ENCODE measurements around the gene C2orf76. TPM values are rescaled to one million over a fixed set of nuclear protein-coding genes. Genes with fewer than 3 reads are reported as not detected.

C2orf76 gene
- polyA plus RNA-seq, 1 of the 3 experiments (the other 2 are of a cell fraction), result 6.0 TPM

DNA sequence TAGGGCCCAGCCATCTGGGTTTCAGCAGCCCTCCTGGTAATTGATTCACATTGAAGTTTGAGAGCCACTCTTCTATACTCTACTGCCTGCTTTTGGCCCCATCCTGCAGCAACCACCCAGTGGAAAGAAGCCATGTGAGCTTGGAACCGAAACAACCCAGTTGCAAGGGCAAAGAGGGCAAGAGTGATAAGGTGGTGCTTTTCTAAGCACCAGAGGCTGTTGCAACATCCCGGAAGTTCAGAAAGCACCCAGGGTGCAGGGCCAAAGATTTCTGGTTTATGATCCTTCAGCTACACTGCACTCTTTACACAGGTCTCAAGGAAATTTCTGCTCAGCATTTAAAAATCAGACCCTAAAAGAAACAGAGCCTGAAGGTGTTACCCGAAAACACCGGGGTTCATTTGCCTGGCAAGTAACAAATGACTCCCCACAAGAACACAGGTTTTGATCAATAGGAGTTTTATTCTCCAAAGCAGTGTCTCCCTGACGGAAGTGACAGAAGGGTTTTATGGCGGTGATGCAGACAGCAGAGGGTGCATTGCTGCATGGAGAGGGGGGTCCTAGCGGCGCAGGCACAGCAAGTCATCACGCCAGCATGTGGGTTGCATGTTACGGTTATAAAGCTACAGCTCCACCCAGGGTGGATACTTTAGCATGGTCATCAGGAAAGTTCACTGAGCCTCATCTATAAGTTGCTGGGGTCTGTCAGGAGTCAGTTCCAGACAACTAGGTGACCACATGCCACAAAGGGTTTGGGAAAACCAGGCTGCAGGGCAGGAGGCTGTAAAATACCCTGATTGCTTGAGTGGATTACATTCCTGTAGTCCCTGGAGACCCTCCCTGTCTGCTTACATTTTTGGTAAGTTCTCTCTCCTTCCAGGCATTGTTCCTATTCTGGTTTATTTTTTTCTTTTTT is 36.3 kb upstream of the C2orf76 start:
- ChIA-PET POLR2A (no interaction called here), CTCF (interaction anchor here (0.6 to 9.9 kb wide), 2 partner anchors 9 to 73 kb away, joined by 3 to 95 read pairs; no protein-coding TSS in a partner anchor)
- TF ChIP-seq, protein P1, sequence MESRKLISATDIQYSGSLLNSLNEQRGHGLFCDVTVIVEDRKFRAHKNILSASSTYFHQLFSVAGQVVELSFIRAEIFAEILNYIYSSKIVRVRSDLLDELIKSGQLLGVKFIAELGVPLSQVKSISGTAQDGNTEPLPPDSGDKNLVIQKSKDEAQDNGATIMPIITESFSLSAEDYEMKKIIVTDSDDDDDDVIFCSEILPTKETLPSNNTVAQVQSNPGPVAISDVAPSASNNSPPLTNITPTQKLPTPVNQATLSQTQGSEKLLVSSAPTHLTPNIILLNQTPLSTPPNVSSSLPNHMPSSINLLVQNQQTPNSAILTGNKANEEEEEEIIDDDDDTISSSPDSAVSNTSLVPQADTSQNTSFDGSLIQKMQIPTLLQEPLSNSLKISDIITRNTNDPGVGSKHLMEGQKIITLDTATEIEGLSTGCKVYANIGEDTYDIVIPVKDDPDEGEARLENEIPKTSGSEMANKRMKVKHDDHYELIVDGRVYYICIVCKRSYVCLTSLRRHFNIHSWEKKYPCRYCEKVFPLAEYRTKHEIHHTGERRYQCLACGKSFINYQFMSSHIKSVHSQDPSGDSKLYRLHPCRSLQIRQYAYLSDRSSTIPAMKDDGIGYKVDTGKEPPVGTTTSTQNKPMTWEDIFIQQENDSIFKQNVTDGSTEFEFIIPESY (IDR thresholded peaks at IDR 0.05; ENCODE audit: borderline replicate concordance, low read depth), result no peak
- no peak for TF ChIP-seq TEAD4 (IDR thresholded peaks at IDR 0.05; ENCODE audit: borderline replicate concordance, insufficient read depth)
- TF ChIP-seq, protein P2, sequence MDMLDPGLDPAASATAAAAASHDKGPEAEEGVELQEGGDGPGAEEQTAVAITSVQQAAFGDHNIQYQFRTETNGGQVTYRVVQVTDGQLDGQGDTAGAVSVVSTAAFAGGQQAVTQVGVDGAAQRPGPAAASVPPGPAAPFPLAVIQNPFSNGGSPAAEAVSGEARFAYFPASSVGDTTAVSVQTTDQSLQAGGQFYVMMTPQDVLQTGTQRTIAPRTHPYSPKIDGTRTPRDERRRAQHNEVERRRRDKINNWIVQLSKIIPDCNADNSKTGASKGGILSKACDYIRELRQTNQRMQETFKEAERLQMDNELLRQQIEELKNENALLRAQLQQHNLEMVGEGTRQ (IDR thresholded peaks at IDR 0.05; ENCODE audit: borderline replicate concordance, low read depth, low read length), result no peak
- TF ChIP-seq GATA2 (CRISPR knock-in tag; IDR thresholded peaks at IDR 0.05), result no peak
- no peak for TF ChIP-seq FOSL2 (IDR thresholded peaks at IDR 0.05; ENCODE audit: borderline replicate concordance, low read depth)
- no peak for TF ChIP-seq POLR2AphosphoS5 (IDR thresholded peaks at IDR 0.05; ENCODE audit: low read depth, low read length)
- no peak for TF ChIP-seq GABPA (IDR thresholded peaks at IDR 0.05; ENCODE audit: low read depth)
- Histone ChIP-seq H3K9me2 (no peaks in the 10 kb centered on the region), H3K79me2 (ENCODE audit: insufficient read depth) (no peaks in the 10 kb centered on the region), H3F3A (replicated peaks; ENCODE audit: insufficient read depth) (no peaks in the 10 kb centered on the region), H3K4me2 (no peak overlapping the region), H3K4me3 (ENCODE audit: low read depth in 2 of 2, low read length in 1 of 2) (no peak overlapping the region), H3K27me3 (ENCODE audit: insufficient read depth) (no peaks in the 10 kb centered on the region; the same call in 1 of the 2 replicates), H3K9me3 (no peaks in the 10 kb centered on the region), H3K36me3 (replicated peaks in 1 of 2; ENCODE audit: control insufficient read depth in 1 of 2, insufficient read depth in 2 of 2, low read length in 1 of 2) (no peaks in the 10 kb centered on the region), H3K9ac (no peak overlapping the region), H4K20me1 (ENCODE audit: insufficient read depth) (no peaks in the 10 kb centered on the region), H3K4me1 (ENCODE audit: control insufficient read depth in 1 of 2, insufficient read depth in 2 of 2, low read depth in 1 of 2, low read length in 1 of 2) (no peaks in the 10 kb centered on the region), H2AFZ (ENCODE audit: low read depth) (no peak overlapping the region), H3K27ac (ENCODE audit: low read depth in 2 of 2, low read length in 1 of 2) (no peak overlapping the region)
- no peak for DNase-seq
- WGBS (ENCODE audit: low lambda C conversion rate), result 57% methylated on average over 10 of the region's 10 CpGs

DNA sequence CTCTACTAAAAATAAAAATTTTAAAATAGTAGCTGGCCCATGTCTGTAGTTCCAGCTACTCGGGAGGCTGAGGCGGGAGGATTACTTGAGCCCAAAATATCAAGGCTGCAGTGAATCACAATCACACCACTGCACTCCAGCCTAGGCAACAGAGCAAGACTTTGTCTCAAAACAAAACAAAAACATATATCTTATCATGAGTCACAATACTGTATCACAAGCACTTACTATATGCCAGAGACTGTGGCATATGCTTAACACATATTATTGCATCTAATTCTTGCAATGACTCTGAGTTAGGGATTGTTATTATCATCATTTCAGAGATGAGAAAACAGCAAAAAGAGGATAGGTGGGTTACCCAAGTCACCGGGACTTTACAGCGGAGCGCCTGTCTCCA is 35.5 kb upstream of the C2orf76 start:
- POLR2A ChIA-PET, result no interaction called here

More for the DNA sequence above, 35.5 kb upstream of the C2orf76 start:
- no peak for DNase-seq
- 83% methylated on average over 5 of the region's 5 CpGs for WGBS (ENCODE audit: low lambda C conversion rate)
- H3K27ac ChIP-seq (ENCODE audit: low read depth in 2 of 2, low read length in 1 of 2), result no peak overlapping the region
- CTCF ChIA-PET, result no interaction called here
- no peaks in the 10 kb centered on the region for H4K20me1 ChIP-seq (ENCODE audit: insufficient read depth)
- TF ChIP-seq, protein P3, sequence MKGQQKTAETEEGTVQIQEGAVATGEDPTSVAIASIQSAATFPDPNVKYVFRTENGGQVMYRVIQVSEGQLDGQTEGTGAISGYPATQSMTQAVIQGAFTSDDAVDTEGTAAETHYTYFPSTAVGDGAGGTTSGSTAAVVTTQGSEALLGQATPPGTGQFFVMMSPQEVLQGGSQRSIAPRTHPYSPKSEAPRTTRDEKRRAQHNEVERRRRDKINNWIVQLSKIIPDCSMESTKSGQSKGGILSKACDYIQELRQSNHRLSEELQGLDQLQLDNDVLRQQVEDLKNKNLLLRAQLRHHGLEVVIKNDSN (IDR thresholded peaks at IDR 0.05; ENCODE audit: borderline replicate concordance, low read depth), result no peak
- TF ChIP-seq NFIC (IDR thresholded peaks at IDR 0.05; ENCODE audit: borderline replicate concordance) (no peak), FOXM1 (IDR thresholded peaks at IDR 0.05; ENCODE audit: low read depth) (no peak), CHD2 (IDR thresholded peaks at IDR 0.05; ENCODE audit: low read length, partially characterized antibody) (no peak), FOXJ3 (CRISPR knock-in tag; IDR thresholded peaks at IDR 0.05) (no peak), EP300 (IDR thresholded peaks at IDR 0.05; ENCODE audit: borderline replicate concordance in 1 of 2, low read depth in 1 of 2, low read length in 1 of 2) (no peak), GATA2 (CRISPR knock-in tag; IDR thresholded peaks at IDR 0.05) (no peak), POLR2AphosphoS5 (IDR thresholded peaks at IDR 0.05; ENCODE audit: low read depth, low read length) (no peak), FOSL2 (IDR thresholded peaks at IDR 0.05; ENCODE audit: borderline replicate concordance, low read depth) (no peak), TCF12 (IDR thresholded peaks at IDR 0.05) (no peak), MEF2A (IDR thresholded peaks at IDR 0.05; ENCODE audit: borderline replicate concordance, low read depth) (no peak), EZH2phosphoT487 (IDR thresholded peaks at IDR 0.05; ENCODE audit: borderline replicate concordance, low read depth) (no peak), SIN3A (IDR thresholded peaks at IDR 0.05; ENCODE audit: borderline replicate concordance, low read depth, low read length) (no peak), RCOR1 (IDR thresholded peaks at IDR 0.05; ENCODE audit: low read length) (no peak), YY1 (IDR thresholded peaks at IDR 0.05; ENCODE audit: low read depth) (no peak), TEAD4 (IDR thresholded peaks at IDR 0.05; ENCODE audit: borderline replicate concordance, insufficient read depth) (no peak), TAF1 (IDR thresholded peaks at IDR 0.05; ENCODE audit: borderline replicate concordance, low read depth, low read length) (no peak)
- TF ChIP-seq, protein P4, sequence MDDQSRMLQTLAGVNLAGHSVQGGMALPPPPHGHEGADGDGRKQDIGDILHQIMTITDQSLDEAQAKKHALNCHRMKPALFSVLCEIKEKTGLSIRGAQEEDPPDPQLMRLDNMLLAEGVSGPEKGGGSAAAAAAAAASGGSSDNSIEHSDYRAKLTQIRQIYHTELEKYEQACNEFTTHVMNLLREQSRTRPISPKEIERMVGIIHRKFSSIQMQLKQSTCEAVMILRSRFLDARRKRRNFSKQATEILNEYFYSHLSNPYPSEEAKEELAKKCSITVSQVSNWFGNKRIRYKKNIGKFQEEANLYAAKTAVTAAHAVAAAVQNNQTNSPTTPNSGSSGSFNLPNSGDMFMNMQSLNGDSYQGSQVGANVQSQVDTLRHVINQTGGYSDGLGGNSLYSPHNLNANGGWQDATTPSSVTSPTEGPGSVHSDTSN (IDR thresholded peaks at IDR 0.05), result no peak
- H2AFZ ChIP-seq (ENCODE audit: low read depth), result no peak overlapping the region
- H3K36me3 ChIP-seq (replicated peaks in 1 of 2; ENCODE audit: control insufficient read depth in 1 of 2, insufficient read depth in 2 of 2, low read length in 1 of 2), result no peaks in the 10 kb centered on the region
- no peaks in the 10 kb centered on the region for H3K4me1 ChIP-seq (ENCODE audit: control insufficient read depth in 1 of 2, insufficient read depth in 2 of 2, low read depth in 1 of 2, low read length in 1 of 2)
- H3K79me2 ChIP-seq (ENCODE audit: insufficient read depth), result no peaks in the 10 kb centered on the region
- no peaks in the 10 kb centered on the region for H3K9me3 ChIP-seq
- no peak overlapping the region for H3K4me2 ChIP-seq
- no peak overlapping the region for H3K9ac ChIP-seq
- no peaks in the 10 kb centered on the region for H3K9me2 ChIP-seq
- no peak overlapping the region for H3K4me3 ChIP-seq (ENCODE audit: low read depth in 2 of 2, low read length in 1 of 2)
- H3F3A ChIP-seq (replicated peaks; ENCODE audit: insufficient read depth), result no peaks in the 10 kb centered on the region
- no peaks in the 10 kb centered on the region; the same call in 1 of the 2 replicates for H3K27me3 ChIP-seq (ENCODE audit: insufficient read depth)
